HEK293T (cell line): ENCODE measurements around the gene USP1.

ENCODE experiments used
- ARNT ChIP-seq: fragments of 450-650 bp; IDR thresholded peaks from 2 replicates; pipeline ENCODE4 v1.6.1; 2017; ENCODE audit warnings: mild to moderate bottlenecking
- BHLHE40 ChIP-seq: fragments of 450-650 bp; IDR thresholded peaks from 2 replicates; pipeline ENCODE4 v1.6.1; 2016; ENCODE audit warnings: mild to moderate bottlenecking, moderate library complexity, borderline replicate concordance
- FOXM1 ChIP-seq: fragments of 450-650 bp; IDR thresholded peaks from 2 replicates; pipeline ENCODE4 v1.6.1; 2017; ENCODE audit warnings: mild to moderate bottlenecking, borderline replicate concordance
- HDGF ChIP-seq: fragments of 450-650 bp; IDR thresholded peaks from 2 replicates; pipeline ENCODE4 v1.6.1; 2017; ENCODE audit warnings: antibody characterized with exemption, borderline replicate concordance
- LEF1 ChIP-seq: fragments of 450-650 bp; IDR thresholded peaks from 2 replicates; pipeline ENCODE4 v1.6.1; 2017; ENCODE audit warnings: mild to moderate bottlenecking, borderline replicate concordance
- SP1 ChIP-seq: fragments of 450-650 bp; IDR thresholded peaks from 2 replicates; pipeline ENCODE4 v1.6.1; 2017

DNA sequence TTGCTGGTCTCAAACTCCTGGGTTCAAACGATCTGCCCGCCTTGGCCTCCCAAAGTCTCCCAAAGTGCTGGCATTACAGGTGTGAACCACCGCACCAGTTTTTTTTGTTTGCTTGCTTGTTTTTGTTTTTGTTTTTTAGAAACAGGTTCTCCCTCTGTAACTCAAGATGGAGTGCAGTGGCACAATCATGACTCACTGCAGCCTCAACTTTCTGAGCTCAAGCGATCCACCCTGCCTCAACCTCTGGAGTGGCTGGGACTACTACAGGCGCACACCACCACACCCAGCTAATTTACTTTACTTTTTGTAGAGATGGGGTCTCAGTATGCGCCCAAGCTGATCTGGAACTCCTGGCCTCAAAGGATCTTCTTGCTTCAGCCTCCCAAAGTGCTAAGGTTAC is 47.3 kb upstream of the USP1 start:
- TF ChIP-seq SP1 (no peak), HDGF (no peak), BHLHE40 (no peak), FOXM1 (no peak), LEF1 (no peak), ARNT (no peak)
